Activated CD4-positive, CD25-positive, alpha-beta regulatory T cell treated with anti-CD3 and anti-CD28 coated beads, Interleukin-2, amount 50 U/mL, for 72 hours (primary cell): ENCODE results near the gene YARS1.

Experiments used
- DNase-seq: peaks from one replicate; pipeline ENCODE4 v3.0.0; 2021

YARS1 gene

GRCh38 chr1:32817159-32817814, at the start of gene YARS1, which contains the start of gene S100PBP:
Gene YARS1 (minus strand): TSS chr1:32817358. CDS start chr1:32817244, 114 bp downstream.
Gene S100PBP (plus strand): TSS chr1:32817653. CDS start chr1:32826100, 8,447 bp downstream.
- peak; percentile 100 for DNase-seq

DNA sequence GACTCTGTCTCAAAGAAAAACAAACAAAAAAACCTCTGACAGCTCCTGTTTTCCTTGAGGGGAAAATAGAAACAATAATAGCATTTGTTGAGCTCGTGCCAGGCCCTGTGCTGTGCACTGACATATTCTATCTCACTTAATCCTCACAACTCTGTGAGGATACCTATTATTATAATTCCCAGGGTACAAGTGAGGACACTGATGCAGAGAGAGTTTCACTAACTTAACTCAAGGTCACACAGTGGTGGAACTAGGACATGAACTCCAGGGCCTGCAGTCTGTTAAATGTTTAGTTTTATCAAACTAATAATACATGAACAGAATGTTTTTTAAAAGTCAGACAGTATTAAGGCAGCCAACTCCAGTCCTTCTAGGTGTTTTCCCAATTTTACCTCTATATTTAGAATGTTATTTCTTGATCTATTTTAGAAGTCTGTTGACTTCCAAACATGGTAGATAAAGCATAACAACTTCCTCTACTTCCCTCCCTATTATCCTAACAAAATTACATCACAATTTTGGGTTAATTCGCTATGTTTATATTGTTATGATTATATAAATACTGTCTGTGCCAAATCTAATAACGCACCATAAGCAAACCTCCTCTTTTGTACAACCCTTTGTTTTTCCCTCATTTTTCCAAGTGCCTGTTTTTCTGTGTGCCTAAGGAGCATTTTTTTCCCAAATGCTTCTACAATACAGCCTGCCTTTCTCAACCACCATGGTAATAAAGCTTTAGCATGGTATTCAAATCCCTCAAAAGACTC, 48.7 kb upstream of the YARS1 start:
- DNase-seq = no peak

DNA sequence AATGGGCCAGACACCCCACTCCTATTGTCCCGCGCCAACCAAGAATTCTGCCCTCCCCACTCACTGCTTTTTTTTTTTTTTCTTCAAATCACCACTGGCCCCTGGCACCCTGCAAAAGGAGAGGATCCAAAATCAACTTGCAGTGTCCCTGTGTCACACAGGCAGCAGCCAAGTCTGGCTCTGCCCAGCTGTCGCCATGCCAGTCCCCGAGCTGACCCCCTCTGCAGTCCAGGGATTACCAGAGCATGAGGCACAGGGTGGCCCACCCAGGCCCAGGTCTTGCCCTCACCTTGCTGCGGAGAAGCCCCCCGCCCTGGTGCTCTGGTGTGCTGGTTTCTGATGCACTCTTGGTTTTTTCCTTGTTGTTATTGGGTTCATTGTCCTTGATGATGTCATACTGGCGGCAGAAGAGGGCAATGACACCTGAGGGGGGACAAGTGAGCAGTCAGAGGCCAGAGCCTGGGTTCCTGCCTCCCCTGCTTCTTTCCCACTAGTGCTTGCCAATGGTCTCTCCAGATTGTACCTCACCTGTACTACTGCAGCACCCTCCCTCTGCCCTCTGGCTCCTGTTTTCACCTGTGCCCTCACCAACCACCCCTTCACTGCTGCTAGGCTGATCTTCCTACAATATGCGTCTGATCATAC, 47.3 kb upstream of the YARS1 start:
- no peak for DNase-seq

DNA sequence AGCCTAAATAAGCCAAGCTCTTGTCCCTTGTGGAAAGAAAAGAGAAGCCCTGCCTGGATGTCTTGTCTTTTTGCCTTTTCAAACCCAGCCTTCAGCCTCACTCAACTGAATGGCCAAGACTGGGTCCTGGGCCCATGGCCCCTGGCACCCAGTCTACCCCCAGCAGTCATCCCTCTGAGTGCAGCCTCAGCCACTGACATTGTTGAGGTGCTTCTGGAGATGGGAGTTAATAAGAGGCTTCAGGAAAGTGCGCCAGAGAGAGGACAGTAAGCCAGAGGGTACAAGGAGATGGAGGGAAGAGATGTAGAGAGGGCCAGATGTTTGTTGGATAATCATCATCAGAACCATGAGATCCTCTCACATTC, 46.7 kb upstream of the YARS1 start:
- DNase-seq = no peak

GRCh38 chr1:32863218-32863880, 46.2 kb upstream of the YARS1 start:
- DNase-seq = no peak

- no peak for DNase-seq
These were observed 44.9 kb upstream of the YARS1 start for GRCh38 chr1:32861904-32862695.

GRCh38 chr1:32860566-32860965, 43.4 kb upstream of the YARS1 start:
- DNase-seq = no peak

DNA sequence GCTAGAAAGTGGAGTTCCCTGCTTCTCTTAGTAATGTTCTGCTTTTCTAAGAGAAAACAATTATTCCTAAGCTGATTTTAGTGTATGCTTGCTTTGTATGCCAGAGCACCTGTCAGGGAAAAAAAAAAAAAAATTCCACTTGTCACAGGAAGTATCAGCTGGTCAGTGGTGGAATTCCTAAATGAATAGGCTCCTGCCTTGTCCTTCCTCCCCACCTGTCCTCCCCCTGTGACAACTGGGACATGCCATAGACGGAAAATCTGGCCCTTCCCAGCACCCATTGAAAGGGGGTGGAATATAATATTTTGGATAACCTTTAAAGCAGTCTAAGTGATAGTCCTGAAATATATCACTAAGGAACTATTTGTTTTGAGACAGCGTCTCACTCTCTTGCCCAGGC, 42.8 kb upstream of the YARS1 start:
- DNase-seq = no peak

- DNase-seq = no peak
These were observed 41.6 kb upstream of the YARS1 start for GRCh38 chr1:32858791-32859190.

DNA sequence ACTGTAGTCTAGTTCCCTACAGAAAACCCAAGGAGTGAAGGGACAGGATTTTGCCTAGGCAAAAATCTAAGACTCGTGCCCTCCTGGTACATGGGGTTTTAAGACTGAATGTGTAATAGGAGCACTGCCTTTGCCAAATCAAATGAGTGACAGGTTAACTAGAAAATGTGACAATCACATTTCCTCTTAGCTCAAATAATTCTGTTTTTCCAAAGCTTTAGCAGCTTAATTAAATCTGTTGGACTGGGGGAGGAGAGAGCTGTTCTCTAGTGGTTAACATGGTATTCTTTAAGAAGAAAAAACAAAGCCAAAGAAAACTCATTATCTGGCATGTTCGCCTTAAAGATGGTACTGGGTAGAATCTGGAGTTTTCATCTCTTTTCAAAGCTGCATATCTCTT, 41.0 kb upstream of the YARS1 start:
- no peak for DNase-seq

DNA sequence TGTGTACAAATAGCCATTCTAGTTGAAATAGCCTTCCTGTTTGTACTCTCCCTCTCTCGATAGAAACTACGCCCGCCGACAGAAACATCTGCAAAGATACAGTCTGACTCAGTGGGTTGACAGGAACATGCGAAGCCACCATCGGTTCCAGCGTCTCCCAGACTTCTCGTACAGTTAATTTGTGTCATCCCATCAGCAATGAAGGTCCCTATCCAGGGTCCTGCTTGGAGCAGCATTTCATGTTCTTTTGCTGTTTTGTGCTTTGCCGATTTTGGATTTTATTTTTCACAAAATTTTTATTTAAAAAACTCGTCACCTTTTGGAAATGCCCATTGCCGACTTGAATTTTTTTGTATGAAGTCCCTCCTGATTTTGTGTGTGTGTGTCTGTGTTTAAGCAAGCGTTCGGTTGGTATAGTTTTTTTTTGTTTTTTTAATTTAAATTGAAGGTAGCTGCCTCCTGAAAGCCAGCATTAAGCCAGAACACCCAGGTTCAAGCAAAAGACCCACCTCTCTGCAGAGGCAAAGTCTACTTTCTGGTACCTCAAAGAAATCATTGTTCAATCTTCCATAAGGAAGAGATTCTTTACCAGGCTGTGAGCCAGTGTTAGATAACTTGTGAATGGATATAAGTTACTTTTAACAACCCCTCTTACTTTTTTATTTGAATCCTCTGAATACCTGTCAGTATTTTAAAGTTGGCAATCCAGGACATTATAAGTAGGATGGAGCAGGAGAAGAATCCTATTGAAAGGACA, 38.9 kb upstream of the YARS1 start:
- DNase-seq = no peak

- no peak for DNase-seq
These were observed 31.4 kb upstream of the YARS1 start for GRCh38 chr1:32848354-32849063.

DNA sequence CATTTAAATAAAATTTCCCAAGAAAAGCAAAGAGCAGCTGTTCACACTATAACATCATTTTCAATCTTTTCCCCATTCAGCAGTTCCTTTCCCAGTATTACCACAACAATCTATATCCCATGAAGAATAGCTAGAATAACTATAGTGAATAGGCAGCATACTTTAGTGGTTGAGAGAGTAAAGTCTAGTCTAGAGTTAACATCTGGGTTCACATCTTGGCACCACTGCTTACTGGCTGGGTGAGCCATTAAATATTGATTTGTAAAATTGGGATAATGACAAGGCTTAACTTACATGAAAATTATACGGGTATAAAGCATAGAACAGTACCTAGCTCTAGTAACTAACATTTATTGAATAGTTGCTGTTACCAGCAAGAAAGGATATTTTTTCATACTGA, 14.7 kb upstream of the YARS1 start:
- no peak for DNase-seq

GRCh38 chr1:32830092-32830852, 13.1 kb upstream of the YARS1 start:
- no peak for DNase-seq

DNA sequence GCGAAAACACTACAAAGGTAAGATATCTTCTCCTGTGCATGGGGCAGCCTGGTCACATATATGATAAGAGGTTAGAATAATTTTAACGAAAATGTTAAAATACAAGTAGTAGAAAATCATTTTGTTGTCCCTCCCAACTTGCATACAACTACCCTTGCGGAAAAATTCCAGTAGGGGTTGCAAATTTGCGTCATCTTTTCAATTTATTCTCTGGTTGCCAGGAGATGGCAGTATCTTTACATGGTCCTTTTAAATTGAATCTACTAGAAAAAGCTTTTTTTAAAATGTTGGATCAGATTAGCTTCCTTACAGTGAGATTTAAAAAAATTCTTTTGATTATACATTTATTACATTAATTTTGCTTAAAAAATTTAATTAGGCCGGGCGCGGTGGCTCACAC, 11.2 kb upstream of the YARS1 start:
- DNase-seq = no peak

DNA sequence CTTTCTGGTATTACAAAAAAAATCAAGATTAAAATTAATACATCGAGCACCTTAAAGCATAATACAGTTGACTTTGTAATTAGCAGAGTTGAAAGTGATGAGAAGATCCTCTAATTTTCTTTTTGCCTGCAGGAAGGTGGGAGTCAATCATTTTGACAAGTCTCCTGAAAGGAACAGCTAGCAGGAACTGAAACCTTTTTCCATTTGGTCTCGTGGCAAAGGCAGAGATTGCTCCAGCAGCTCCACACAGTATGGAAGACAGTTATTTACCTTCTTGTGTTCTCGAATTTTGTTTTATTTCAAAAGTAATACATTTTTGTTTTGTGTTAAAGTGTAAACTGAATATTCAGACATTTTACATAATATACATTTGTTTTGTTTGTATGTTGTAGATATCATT, 8.0 kb upstream of the YARS1 start:
- DNase-seq = no peak

DNA sequence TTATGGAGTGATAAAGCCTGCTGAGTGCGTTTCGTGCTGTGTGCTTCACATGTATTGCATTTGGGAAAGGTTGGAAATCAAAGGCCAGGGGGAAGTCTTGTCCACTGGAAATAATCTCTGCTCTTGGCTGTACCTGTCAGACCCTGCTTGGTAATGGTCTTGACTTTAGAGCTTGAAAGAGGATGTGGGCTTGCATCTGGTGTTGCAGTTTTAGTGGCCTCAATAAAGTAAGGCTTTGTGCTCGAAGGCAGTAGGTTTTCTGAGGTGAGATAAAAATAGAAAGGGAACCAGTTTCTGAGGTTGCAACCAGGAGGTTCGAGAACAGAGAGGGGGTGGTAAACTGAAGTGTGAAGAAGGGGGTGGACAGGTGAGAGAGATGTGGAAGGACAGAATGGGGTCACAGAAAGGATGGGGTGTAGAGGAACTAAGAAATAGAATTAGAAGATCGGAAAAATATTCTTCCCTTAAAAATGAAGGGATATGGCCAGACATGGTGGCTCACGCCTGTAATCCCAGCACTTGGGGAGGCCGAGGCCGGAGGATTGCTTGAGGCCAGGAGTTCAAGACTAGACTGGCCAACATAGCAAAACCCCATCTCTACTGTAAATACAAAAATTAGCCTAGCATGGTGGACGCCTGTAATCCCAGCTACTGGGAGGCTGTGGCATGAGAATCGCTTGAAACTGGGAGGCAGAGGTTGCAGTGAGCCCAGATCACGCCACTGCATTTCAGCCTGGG, 1.8 kb upstream of the YARS1 start:
- DNase-seq = no peak

DNA sequence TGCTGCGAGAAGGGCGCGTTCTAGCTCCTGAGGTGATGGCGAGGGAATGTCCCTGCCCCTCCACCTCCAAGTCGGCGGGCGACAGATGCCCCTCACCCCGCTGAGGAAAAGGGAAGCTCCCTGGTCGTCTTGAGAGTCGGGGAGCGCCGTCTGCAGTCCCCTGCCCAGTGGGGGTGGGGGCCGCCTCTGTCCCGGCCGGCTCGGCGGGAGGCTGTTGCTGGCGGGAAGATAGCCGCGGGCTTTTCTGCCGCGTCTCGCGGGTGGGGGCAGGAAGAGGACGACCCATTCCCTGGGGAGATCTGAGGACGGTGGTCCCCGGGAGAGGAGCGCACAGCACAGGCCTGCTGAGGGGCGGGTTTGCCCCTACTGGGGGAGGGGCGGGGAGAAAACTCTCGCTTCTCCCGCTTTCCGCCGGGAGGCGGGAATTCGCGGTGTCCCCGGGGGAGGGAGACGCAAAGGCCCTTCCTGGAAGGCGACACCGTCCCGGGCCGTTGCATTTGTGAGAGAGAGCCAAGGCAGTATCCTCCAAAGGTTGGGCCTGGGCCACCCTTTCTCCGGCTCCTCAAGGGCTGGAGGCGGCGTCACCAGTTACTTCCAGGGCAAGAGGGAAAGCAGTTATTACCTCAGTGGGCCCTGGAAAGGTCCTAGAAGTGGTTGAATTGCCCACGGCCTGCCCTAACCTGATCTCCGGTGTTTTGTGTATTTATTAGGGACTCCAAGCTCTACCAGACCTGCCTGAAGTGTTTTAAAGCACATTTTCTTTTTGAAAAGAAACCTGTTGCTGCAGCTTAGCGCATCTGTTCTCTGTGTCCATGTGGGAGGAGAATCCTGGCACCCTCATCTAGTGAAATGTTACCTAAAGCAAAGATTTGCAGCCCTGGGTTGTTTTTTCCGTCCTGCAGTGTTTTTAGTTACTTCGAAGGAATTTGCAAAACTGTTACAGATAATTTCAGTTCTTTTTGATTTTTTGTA, 943 bp upstream of the YARS1 start:
- no peak for DNase-seq
